CD4-positive, CD25-positive, alpha-beta regulatory T cell (primary cell): ENCODE data around the gene STAG1. TPM values are rescaled to one million over a fixed set of nuclear protein-coding genes. Genes with fewer than 3 reads are reported as not detected.
"Not testable (repeated sequence)": the region's sequence is repeated elsewhere in the genome, so short reads cannot be mapped to it uniquely, and the experiment has no call there.

ENCODE experiments used
- ATAC-seq, 2 donors: fragments of 150-1000 bp; cut with Tn5 transposase; one replicate each; pipeline ENCODE4 v1.10.0; 2021; ENCODE audit warnings: low read depth in 2 of 2, moderate number of reproducible peaks in 2 of 2, moderate library complexity in 1 of 2
- DNase-seq, 3 donors: peaks; one replicate each; pipeline versions ENCODE4 v3.0.0 to v3.0.0-alpha.2; 2012 to 2022; ENCODE audit warnings: mixed read lengths in 1 of 3
- H3K27ac ChIP-seq: one replicate; pipeline ENCODE4 v1.7.0; 2013; ENCODE audit warnings: mild to moderate bottlenecking, low read length; ENCODE audit not compliant: insufficient read depth, poor library complexity, severe bottlenecking
- H3K27me3 ChIP-seq: one replicate; pipeline ENCODE4 v1.7.0; 2013; ENCODE audit warnings: low read length; ENCODE audit not compliant: control insufficient read depth, insufficient read depth
- H3K36me3 ChIP-seq: one replicate; pipeline ENCODE4 v1.7.0; 2013; ENCODE audit warnings: mild to moderate bottlenecking, low read length, moderate library complexity; ENCODE audit not compliant: control insufficient read depth, insufficient read depth
- H3K4me1 ChIP-seq: 2 replicates; pipeline ENCODE4 v1.7.0; 2013; ENCODE audit warnings: mild to moderate bottlenecking, low read length; ENCODE audit not compliant: insufficient read depth, control insufficient read depth, poor library complexity, severe bottlenecking
- H3K4me3 ChIP-seq: one replicate; pipeline ENCODE4 v1.7.0; 2013; ENCODE audit warnings: low read depth, mild to moderate bottlenecking, low read length, moderate library complexity
- H3K9me3 ChIP-seq, 2 experiments: 1 replicate in 1 of 2; 2 replicates in 1 of 2; pipeline ENCODE4 v1.7.0; 2013; ENCODE audit warnings: low read length in 2 of 2, mild to moderate bottlenecking in 1 of 2, moderate library complexity in 1 of 2; ENCODE audit not compliant: control insufficient read depth in 2 of 2
- H3K27ac Mint-ChIP-seq, 3 donors: one replicate each; pipeline ENCODE4 v1.8.0; 2020 to 2022; ENCODE audit warnings: mild to moderate bottlenecking in 3 of 3, mixed read lengths in 3 of 3, moderate library complexity in 2 of 3
- H3K27me3 Mint-ChIP-seq: one replicate; pipeline ENCODE4 v1.8.0; 2022; ENCODE audit warnings: mild to moderate bottlenecking, mixed read lengths
- H3K36me3 Mint-ChIP-seq: one replicate; pipeline ENCODE4 v1.8.0; 2020; ENCODE audit warnings: mixed read lengths
- H3K4me1 Mint-ChIP-seq, 4 donors: one replicate each; pipeline ENCODE4 v1.8.0; 2020 to 2022; ENCODE audit warnings: mixed read lengths in 4 of 4, mild to moderate bottlenecking in 1 of 4
- H3K4me3 Mint-ChIP-seq, 4 donors: one replicate each; pipeline ENCODE4 v1.8.0; 2020 to 2022; ENCODE audit warnings: mild to moderate bottlenecking in 4 of 4, mixed read lengths in 4 of 4, moderate library complexity in 3 of 4
- H3K9me3 Mint-ChIP-seq, 7 donors: one replicate each; pipeline ENCODE4 v1.8.0; 2020 to 2022; ENCODE audit warnings: mixed read lengths in 7 of 7, mild to moderate bottlenecking in 3 of 7, moderate library complexity in 2 of 7
- polyA plus RNA-seq, 4 donors: library from polyadenylated mRNA; unstranded; fragments of 300-500 nt; fragmentation: Illumina TruSeq; gene quantifications; one replicate each; pipeline ENCODE4 v1.2.3, GENCODE V29; 2021
- total RNA-seq: library from RNA; stranded (reverse); gene quantifications from one replicate; pipeline ENCODE4 v1.2.3, GENCODE V29; 2022

The STAG1 gene
- total and polyA plus RNA-seq, 5 donors from 2014 or later = 16.0 to 58.6 (median 21.3) TPM

GRCh38 chr3:136728918-136729317 is 23.3 kb downstream of the STAG1 start:
- no peaks in the 10 kb centered on the region for H3K27me3 ChIP-seq
- no peaks in the 10 kb centered on the region for H3K36me3 ChIP-seq
- H3K4me1 ChIP-seq = peaks cover 50% of the 10 kb centered on the region
- DNase-seq (no peak), ATAC-seq (no peak)
- peak overlapping the region; percentile 9 for H3K4me3 ChIP-seq
- no peaks in the 10 kb centered on the region for H3K9me3 ChIP-seq
- H3K9me3 Mint-ChIP-seq = peaks cover 0 to 1% (median 0%) of the 10 kb centered on the region in 7 donors
- H3K4me1 Mint-ChIP-seq = peaks cover 41 to 78% (median 59%) of the 10 kb centered on the region in 4 donors
- peak overlapping the region in 1 of 3 donors; percentile 7 for H3K27ac Mint-ChIP-seq
- no peak overlapping the region for H3K27ac ChIP-seq
- H3K4me3 Mint-ChIP-seq = peak overlapping the region in 1 of 4 donors; percentile 19
- no peaks in the 10 kb centered on the region for H3K27me3 Mint-ChIP-seq
- no peaks in the 10 kb centered on the region for H3K36me3 Mint-ChIP-seq

GRCh38 chr3:136728473-136728872 is 23.7 kb downstream of the STAG1 start:
- no peak overlapping the region for H3K4me3 Mint-ChIP-seq
- H3K36me3 Mint-ChIP-seq = no peaks in the 10 kb centered on the region
- no peaks in the 10 kb centered on the region for H3K36me3 ChIP-seq
- no peaks in the 10 kb centered on the region for H3K9me3 ChIP-seq
- H3K27me3 Mint-ChIP-seq = no peaks in the 10 kb centered on the region
- H3K27ac Mint-ChIP-seq = peak overlapping the region in 1 of 3 donors; percentile 7
- peaks cover 0 to 1% (median 0%) of the 10 kb centered on the region in 7 donors for H3K9me3 Mint-ChIP-seq
- H3K4me1 ChIP-seq = peaks cover 50% of the 10 kb centered on the region
- no peak for ATAC-seq
- H3K27me3 ChIP-seq = no peaks in the 10 kb centered on the region
- no peak for DNase-seq
- H3K27ac ChIP-seq = no peak overlapping the region
- peaks cover 41 to 78% (median 59%) of the 10 kb centered on the region in 4 donors for H3K4me1 Mint-ChIP-seq
- peak overlapping the region; percentile 9 for H3K4me3 ChIP-seq

- Histone ChIP-seq H3K27me3 (no peaks in the 10 kb centered on the region), H3K9me3 (no peaks in the 10 kb centered on the region), H3K27ac (no peak overlapping the region), H3K4me3 (no peak overlapping the region), H3K36me3 (no peaks in the 10 kb centered on the region), H3K4me1 (peaks cover 30% of the 10 kb centered on the region)
- Mint-ChIP-seq H3K27ac (peak overlapping the region in 1 of 3 donors; percentile 39), H3K4me3 (no peak overlapping the region), H3K27me3 (no peaks in the 10 kb centered on the region), H3K4me1 (peaks cover 32 to 56% (median 45%) of the 10 kb centered on the region in 4 donors), H3K9me3 (peaks cover 0 to 2% (median 0%) of the 10 kb centered on the region in 7 donors), H3K36me3 (peaks cover 5% of the 10 kb centered on the region)
- no peak for ATAC-seq
- no peak for DNase-seq
These were observed 26.7 kb downstream of the STAG1 start for GRCh38 chr3:136725468-136725867.

- H3K9me3 ChIP-seq, H3K27me3 Mint-ChIP-seq, DNase-seq, ATAC-seq, H3K36me3 ChIP-seq, H3K27me3 ChIP-seq, H3K27ac ChIP-seq, H3K27ac Mint-ChIP-seq, H3K9me3 Mint-ChIP-seq, H3K4me3 ChIP-seq, H3K4me3 Mint-ChIP-seq: not testable (repeated sequence)
- H3K4me1 ChIP-seq = peaks cover 16% of the 10 kb centered on the region
- H3K36me3 Mint-ChIP-seq = peaks cover 18% of the 10 kb centered on the region
- peaks cover 32 to 55% (median 43%) of the 10 kb centered on the region in 4 donors for H3K4me1 Mint-ChIP-seq
These were observed 29.3 kb downstream of the STAG1 start for GRCh38 chr3:136722916-136723315.

GRCh38 chr3:136722399-136722798 is 29.8 kb downstream of the STAG1 start:
- not testable (repeated sequence) for H3K27ac Mint-ChIP-seq, H3K27me3 Mint-ChIP-seq, H3K4me3 ChIP-seq, ATAC-seq, H3K36me3 ChIP-seq, H3K9me3 ChIP-seq, H3K27me3 ChIP-seq, H3K9me3 Mint-ChIP-seq, DNase-seq, H3K4me3 Mint-ChIP-seq, H3K27ac ChIP-seq
- peaks cover 18% of the 10 kb centered on the region for H3K36me3 Mint-ChIP-seq
- peaks cover 30 to 56% (median 43%) of the 10 kb centered on the region in 4 donors for H3K4me1 Mint-ChIP-seq
- peaks cover 15% of the 10 kb centered on the region for H3K4me1 ChIP-seq

- DNase-seq = no peak
- no peak overlapping the region for H3K27ac ChIP-seq
- H3K36me3 Mint-ChIP-seq = peaks cover 24% of the 10 kb centered on the region
- no peaks in the 10 kb centered on the region for H3K27me3 Mint-ChIP-seq
- H3K4me1 Mint-ChIP-seq = peaks cover 20 to 42% (median 32%) of the 10 kb centered on the region in 4 donors
- ATAC-seq = no peak
- no peak overlapping the region for H3K4me3 Mint-ChIP-seq
- no peak overlapping the region for H3K27ac Mint-ChIP-seq
- H3K9me3 Mint-ChIP-seq = peaks cover 0 to 2% (median 0%) of the 10 kb centered on the region in 7 donors
- H3K9me3 ChIP-seq = no peaks in the 10 kb centered on the region
- no peak overlapping the region for H3K4me3 ChIP-seq
- H3K36me3 ChIP-seq = no peaks in the 10 kb centered on the region
- H3K4me1 ChIP-seq = no peaks in the 10 kb centered on the region
- no peaks in the 10 kb centered on the region for H3K27me3 ChIP-seq
These were observed 32.1 kb downstream of the STAG1 start for GRCh38 chr3:136720091-136720490.

GRCh38 chr3:136716629-136717028 is 35.5 kb downstream of the STAG1 start:
- no peak overlapping the region for H3K27ac Mint-ChIP-seq
- Histone ChIP-seq H3K4me1 (no peaks in the 10 kb centered on the region), H3K27ac (no peak overlapping the region), H3K4me3 (peak overlapping the region; percentile 6), H3K36me3 (no peaks in the 10 kb centered on the region), H3K9me3 (no peaks in the 10 kb centered on the region), H3K27me3 (no peaks in the 10 kb centered on the region)
- peak overlapping the region in 1 of 4 donors; percentile 42 for H3K4me3 Mint-ChIP-seq
- DNase-seq (no peak), ATAC-seq (no peak)
- H3K9me3 Mint-ChIP-seq = peaks cover 0 to 2% (median 0%) of the 10 kb centered on the region in 7 donors
- H3K27me3 Mint-ChIP-seq = no peaks in the 10 kb centered on the region
- H3K36me3 Mint-ChIP-seq = peaks cover 24% of the 10 kb centered on the region
- H3K4me1 Mint-ChIP-seq = peaks cover 22 to 48% (median 34%) of the 10 kb centered on the region in 4 donors

- H3K4me3 ChIP-seq = no peak overlapping the region
- Mint-ChIP-seq H3K4me3 (no peak overlapping the region), H3K36me3 (peaks cover 17% of the 10 kb centered on the region), H3K4me1 (peaks cover 24 to 40% (median 31%) of the 10 kb centered on the region in 4 donors), H3K27ac (no peak overlapping the region), H3K9me3 (no peaks in the 10 kb centered on the region), H3K27me3 (no peaks in the 10 kb centered on the region)
- no peak for ATAC-seq
- no peaks in the 10 kb centered on the region for H3K36me3 ChIP-seq
- no peak overlapping the region for H3K27ac ChIP-seq
- H3K9me3 ChIP-seq = no peaks in the 10 kb centered on the region
- no peak for DNase-seq
- no peaks in the 10 kb centered on the region for H3K4me1 ChIP-seq
- H3K27me3 ChIP-seq = no peaks in the 10 kb centered on the region
These were observed 38.2 kb downstream of the STAG1 start for GRCh38 chr3:136714020-136714419.
